ENCODE measurements around the gene SPEM2.
A peak's percentile ranks its signal among the peaks of the same experiment; 100 is the strongest.

The SPEM2 gene

DNA sequence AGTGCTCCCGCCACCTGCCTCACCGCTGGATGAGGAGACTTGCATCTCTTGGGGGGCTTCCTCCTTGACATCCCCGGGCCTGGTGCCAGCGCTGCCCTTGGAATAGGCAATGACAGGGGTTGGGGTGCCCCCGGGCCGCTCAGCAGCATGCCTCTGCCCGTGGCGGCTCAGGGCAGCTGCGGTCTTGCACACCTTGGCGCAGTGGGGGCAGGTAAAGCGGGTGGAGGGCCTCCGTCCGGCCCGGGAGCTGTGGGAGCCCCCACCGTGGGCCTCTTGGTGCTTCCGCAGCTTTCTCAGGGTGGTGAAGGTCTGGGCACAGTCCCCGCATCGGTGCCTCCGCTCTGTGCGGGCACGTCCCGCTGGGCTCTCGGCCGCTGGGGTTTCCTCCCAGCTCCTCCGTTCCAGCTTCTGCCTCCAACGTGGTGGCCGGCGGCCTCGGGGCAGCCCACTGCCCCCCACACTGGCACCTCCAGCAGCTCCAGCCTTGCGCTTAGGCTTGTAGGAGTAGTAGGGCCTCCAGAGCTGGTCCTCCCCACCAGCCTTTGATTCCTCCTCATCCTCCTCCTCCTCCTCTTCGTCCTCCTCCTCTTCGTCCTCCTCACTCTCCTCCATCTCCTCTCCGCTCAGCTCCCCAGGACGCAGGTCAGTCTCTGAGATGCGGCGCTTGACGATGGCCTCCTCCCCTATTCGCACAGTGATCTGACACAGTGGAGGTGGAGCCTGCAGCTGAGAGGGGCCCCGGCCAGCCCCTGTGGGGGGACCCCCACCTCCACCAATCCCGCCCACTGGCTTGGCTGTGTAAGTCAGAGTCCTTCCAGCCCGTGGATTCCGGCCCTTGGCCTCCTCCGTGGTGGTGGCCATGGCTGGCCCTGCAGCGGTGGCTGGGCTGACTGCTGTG is 37.3 kb downstream of the SPEM2 start:
- H3K4me3 ChIP-seq (ENCODE audit: low read length): no peak overlapping the region
- no peak for DNase-seq (ENCODE audit: low read depth)
- TF ChIP-seq, protein P1, sequence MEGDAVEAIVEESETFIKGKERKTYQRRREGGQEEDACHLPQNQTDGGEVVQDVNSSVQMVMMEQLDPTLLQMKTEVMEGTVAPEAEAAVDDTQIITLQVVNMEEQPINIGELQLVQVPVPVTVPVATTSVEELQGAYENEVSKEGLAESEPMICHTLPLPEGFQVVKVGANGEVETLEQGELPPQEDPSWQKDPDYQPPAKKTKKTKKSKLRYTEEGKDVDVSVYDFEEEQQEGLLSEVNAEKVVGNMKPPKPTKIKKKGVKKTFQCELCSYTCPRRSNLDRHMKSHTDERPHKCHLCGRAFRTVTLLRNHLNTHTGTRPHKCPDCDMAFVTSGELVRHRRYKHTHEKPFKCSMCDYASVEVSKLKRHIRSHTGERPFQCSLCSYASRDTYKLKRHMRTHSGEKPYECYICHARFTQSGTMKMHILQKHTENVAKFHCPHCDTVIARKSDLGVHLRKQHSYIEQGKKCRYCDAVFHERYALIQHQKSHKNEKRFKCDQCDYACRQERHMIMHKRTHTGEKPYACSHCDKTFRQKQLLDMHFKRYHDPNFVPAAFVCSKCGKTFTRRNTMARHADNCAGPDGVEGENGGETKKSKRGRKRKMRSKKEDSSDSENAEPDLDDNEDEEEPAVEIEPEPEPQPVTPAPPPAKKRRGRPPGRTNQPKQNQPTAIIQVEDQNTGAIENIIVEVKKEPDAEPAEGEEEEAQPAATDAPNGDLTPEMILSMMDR (conservative IDR thresholded peaks at IDR 0.05; ENCODE audit: low read length): no peak

DNA sequence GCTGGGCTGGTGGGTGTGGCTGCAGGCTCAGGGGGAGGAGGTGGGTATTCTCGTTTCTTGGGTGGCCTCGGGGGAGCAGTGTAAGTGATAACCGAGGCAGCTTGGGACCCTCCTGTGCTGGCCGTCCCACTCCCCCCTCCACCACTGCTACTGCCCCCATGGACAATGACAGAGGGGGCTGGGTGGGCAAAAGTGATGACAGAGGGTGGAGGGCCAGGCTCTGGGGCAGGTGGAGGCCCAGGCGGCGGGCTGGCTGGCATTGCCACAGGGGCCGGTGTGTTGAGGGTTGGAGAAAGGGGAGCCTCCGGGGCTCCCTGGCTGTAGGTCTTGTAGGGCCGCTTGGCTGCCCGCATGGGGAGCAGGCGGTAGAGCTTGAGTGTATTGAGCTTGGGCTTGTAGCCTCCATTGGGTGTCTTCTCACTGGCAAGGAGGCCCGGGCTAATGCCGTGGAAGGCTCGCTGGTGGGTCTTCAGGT is 38.0 kb downstream of the SPEM2 start:
- DNase-seq (ENCODE audit: low read depth): no peak
- H3K4me3 ChIP-seq (ENCODE audit: low read length): no peak overlapping the region
- TF ChIP-seq, protein P1 (conservative IDR thresholded peaks at IDR 0.05; ENCODE audit: low read length): no peak

DNA sequence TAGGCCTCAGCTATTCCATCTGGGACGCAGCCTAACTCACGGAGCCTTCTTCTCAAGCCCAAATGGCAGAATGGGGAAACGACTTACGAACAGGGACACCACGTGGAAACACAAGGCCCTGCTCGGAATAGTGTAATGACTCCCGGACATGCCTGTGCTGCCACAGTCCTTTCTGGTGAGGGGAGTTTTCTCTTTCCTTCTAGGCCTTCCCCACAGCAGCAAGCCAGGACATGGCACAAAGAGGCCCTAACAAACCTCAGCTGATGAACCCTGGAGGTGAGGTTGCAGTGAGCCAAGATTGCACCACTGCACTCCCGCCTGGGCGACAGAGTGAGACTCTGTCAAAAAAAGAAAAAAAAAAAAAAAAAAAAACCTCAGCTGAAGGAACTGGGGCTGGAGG is 38.7 kb downstream of the SPEM2 start:
- TF ChIP-seq, protein P1 (conservative IDR thresholded peaks at IDR 0.05; ENCODE audit: low read length): no peak
- H3K4me3 ChIP-seq (ENCODE audit: low read length): no peak overlapping the region
- DNase-seq (ENCODE audit: low read depth): no peak

DNA sequence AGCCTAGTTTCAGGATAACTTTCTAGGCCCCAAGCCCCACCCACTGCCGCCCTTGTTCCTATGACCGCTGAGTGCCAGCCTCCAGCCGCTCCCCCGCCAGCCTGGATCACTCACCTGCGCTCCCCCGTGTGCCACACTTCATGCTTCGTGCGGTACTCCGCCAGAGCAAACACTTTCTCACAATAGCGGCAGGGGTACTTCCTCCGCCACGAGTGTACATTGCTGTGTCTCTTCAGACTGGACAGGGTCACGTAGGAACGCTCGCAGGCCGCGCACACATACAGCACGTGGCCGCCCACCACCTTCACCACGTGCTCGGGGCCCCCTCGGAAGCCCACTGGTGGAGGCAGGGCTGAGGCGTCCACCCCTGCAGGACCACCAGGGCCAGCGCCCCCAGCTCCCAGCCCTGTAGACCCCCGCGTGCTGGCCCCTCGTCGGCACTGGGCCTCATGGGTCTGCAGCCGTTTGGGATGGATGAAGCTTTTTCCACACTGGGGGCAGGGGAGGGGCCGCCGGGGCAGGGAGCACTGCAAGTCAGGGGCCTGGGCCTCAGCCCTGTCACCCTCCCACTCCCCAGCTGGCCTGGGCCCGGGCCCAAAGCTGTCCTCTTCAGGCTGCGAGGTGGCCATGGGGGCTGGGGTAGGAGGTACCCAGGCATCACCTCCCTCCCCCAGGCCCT is 40.3 kb downstream of the SPEM2 start:
- H3K4me3 ChIP-seq (ENCODE audit: low read length): no peak overlapping the region
- TF ChIP-seq, protein P1 (conservative IDR thresholded peaks at IDR 0.05; ENCODE audit: low read length): no peak
- no peak for DNase-seq (ENCODE audit: low read depth)

DNA sequence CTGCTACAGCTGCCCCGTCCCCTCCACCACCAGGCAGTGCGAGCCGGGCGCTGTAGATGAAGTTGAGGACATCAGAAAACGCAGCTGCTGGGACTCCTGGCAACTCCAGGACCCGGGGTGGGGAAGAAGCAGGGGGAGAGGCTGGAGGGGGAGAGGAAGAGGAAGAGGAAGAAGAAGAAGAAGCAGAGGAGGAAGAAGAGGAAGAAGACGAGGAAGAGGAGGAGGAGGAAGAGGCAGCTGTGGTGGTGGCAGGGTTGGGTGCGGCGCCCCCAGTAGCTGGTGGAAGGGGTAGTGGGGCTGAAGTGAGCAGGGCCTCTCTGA is 40.9 kb downstream of the SPEM2 start:
- TF ChIP-seq, protein P1 (conservative IDR thresholded peaks at IDR 0.05; ENCODE audit: low read length): no peak
- H3K4me3 ChIP-seq (ENCODE audit: low read length): no peak overlapping the region
- DNase-seq (ENCODE audit: low read depth): no peak

DNA sequence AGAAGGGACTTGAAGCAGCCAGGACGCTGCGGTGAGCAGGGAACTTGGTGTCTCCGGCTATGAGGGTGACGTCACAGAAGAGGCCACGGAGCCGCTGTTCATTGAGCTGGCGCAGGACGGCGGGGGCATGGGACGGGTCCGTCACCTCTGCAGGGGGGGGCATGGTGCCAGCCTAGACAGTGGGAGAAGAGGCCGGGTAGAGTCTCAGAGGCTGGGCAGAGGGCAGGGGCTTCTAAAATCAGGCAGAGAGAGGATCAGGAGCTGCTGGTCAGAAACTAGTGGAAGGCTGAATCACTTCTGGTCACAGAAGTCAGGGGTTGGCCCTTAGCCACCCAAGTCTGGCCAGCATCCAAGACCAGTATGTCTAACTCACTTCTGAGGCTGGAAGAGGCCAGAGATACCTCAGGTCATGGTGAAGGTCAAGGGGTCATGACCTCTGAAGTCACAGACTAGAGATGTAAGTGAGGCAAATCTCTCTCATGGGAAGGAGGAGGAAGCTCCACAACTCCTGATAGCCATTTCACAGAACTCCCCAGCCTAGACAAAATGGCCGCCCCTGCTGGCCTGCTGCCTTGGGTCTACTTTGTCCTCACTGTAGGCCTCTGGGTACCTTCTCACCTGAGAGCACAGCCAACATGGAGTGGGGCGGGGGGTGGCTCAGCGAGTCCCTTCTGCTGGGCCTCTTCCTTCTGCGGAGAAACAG is 41.4 kb downstream of the SPEM2 start:
- no peak overlapping the region for H3K4me3 ChIP-seq (ENCODE audit: low read length)
- peak; percentile 50 for DNase-seq (ENCODE audit: low read depth)
- TF ChIP-seq, protein P1 (conservative IDR thresholded peaks at IDR 0.05; ENCODE audit: low read length): no peak
